RKO (cell line): ENCODE measurements around the gene FAM151A.

Experiments
- DNase-seq: peaks from one replicate; pipeline ENCODE4 v3.0.0-alpha.2; 2016; ENCODE audit warnings: low spot score

The FAM151A gene

GRCh38 chr1:54579337-54579781, 44.0 kb downstream of the FAM151A start:
- DNase-seq = no peak

GRCh38 chr1:54577612-54578011, 45.7 kb downstream of the FAM151A start:
- no peak for DNase-seq

- no peak for DNase-seq
Measured at GRCh38 chr1:54575605-54576290, 47.6 kb downstream of the FAM151A start.

- no peak for DNase-seq
Measured at GRCh38 chr1:54575161-54575560, 48.2 kb downstream of the FAM151A start.

- no peak for DNase-seq
Measured at GRCh38 chr1:54574158-54574778, 49.1 kb downstream of the FAM151A start.

GRCh38 chr1:54572542-54572850, 50.8 kb downstream of the FAM151A start:
- no peak for DNase-seq

- DNase-seq = no peak
Measured at GRCh38 chr1:54571803-54572541, 51.4 kb downstream of the FAM151A start.

GRCh38 chr1:54571326-54571725, 52.0 kb downstream of the FAM151A start:
- no peak for DNase-seq

- no peak for DNase-seq
Measured at GRCh38 chr1:54570161-54570560, 53.2 kb downstream of the FAM151A start.

GRCh38 chr1:54569339-54569738, 54.0 kb downstream of the FAM151A start:
- no peak for DNase-seq

- DNase-seq = no peak
Measured at GRCh38 chr1:54567961-54568360, 55.4 kb downstream of the FAM151A start.

GRCh38 chr1:54566438-54567141, 56.7 kb downstream of the FAM151A start:
- DNase-seq = no peak

- no peak for DNase-seq
Measured at GRCh38 chr1:54565113-54565501, 58.2 kb downstream of the FAM151A start.

GRCh38 chr1:54564312-54565112, 58.8 kb downstream of the FAM151A start:
- no peak for DNase-seq

GRCh38 chr1:54559771-54560231, 63.5 kb downstream of the FAM151A start:
- DNase-seq = no peak
